ENCODE data around the gene AIFM1.

The AIFM1 gene

GRCh38 chrX:130139474-130140201, 26.0 kb downstream of the AIFM1 start:
- DNase-seq (ENCODE audit: low read depth) = no peak
- H3K4me3 ChIP-seq (ENCODE audit: low read depth, low read length) = no peak overlapping the region
- TF ChIP-seq CTCF (IDR thresholded peaks at IDR 0.05; ENCODE audit: insufficient read depth, low read depth, low read length, missing control alignments) = no peak

- H3K4me3 ChIP-seq (ENCODE audit: low read depth, low read length) = no peak overlapping the region
- TF ChIP-seq CTCF (IDR thresholded peaks at IDR 0.05; ENCODE audit: insufficient read depth, low read depth, low read length, missing control alignments) = no peak
- no peak for DNase-seq (ENCODE audit: low read depth)
Measured at GRCh38 chrX:130136961-130137360, 28.7 kb downstream of the AIFM1 start.

GRCh38 chrX:130136496-130136895, 29.1 kb downstream of the AIFM1 start:
- TF ChIP-seq CTCF (IDR thresholded peaks at IDR 0.05; ENCODE audit: insufficient read depth, low read depth, low read length, missing control alignments) = no peak

GRCh38 chrX:130130990-130131389, 34.7 kb downstream of the AIFM1 start:
- H3K4me3 ChIP-seq (ENCODE audit: low read depth, low read length) = no peak overlapping the region
- DNase-seq (ENCODE audit: low read depth) = no peak
- TF ChIP-seq CTCF (IDR thresholded peaks at IDR 0.05; ENCODE audit: insufficient read depth, low read depth, low read length, missing control alignments) = no peak

More at GRCh38 chrX:130136496-130136895, 29.1 kb downstream of the AIFM1 start:
- H3K4me3 ChIP-seq (ENCODE audit: low read depth, low read length) = no peak overlapping the region
- no peak for DNase-seq (ENCODE audit: low read depth)

DNA sequence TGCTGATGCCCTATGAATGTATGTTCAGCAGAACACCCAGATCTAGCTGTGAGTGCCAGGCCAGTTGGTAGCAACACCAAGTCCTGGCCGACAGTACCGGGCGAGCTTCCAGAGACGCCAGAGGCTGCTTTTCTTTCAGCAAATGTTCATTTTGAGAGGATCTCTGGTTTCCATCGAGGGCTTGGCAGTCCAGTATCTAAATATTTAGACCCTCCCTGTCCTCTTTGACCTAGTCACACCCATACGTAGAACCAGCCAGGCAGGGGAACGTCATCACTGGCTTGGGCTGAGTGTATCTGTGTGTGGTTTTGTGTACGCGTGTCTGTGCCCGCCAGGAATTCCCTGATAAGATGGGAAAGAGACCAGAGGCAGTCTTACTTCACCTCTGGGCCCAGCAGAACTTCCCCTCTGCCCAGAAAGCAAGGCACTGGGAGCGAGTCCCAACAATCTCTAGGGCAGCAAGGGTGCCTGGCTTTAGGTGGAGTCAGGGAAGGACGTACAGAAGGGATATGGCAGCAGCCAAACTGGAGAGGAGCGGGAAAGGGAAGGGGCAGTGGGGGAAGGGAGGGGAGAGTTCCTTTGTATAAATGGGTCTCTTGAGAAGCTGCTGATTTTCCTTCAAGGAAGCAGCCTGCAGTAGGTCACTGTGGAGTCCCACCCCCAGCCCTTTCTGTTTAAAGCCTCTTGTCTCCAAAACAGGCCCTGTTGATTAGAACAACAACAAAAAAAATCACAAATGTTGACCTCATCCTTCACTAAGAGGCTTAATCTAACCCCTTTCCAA, 40.4 kb downstream of the AIFM1 start:
- no peak overlapping the region for H3K4me3 ChIP-seq (ENCODE audit: low read depth, low read length)
- DNase-seq (ENCODE audit: low read depth) = no peak
- no peak for TF ChIP-seq CTCF (IDR thresholded peaks at IDR 0.05; ENCODE audit: insufficient read depth, low read depth, low read length, missing control alignments)

- DNase-seq (ENCODE audit: low read depth) = no peak
- no peak for TF ChIP-seq CTCF (IDR thresholded peaks at IDR 0.05; ENCODE audit: insufficient read depth, low read depth, low read length, missing control alignments)
- H3K4me3 ChIP-seq (ENCODE audit: low read depth, low read length) = no peak overlapping the region
Measured at GRCh38 chrX:130124577-130124976, 41.1 kb downstream of the AIFM1 start.
